Mammary epithelial cell (primary cell): ENCODE data around the gene CASQ2.

Experiments used
- CTCF ChIP-seq, 2 donors: IDR thresholded peaks in 1 of 2; conservative IDR thresholded peaks in 1 of 2; 2 replicates each; pipeline ENCODE4 v1.5.1; 2011 to 2012; ENCODE audit warnings: inconsistent platforms in 2 of 2, low read length in 2 of 2, mild to moderate bottlenecking in 2 of 2, control low read depth in 1 of 2, low read depth in 1 of 2; ENCODE audit not compliant: insufficient read depth in 1 of 2; ENCODE audit errors: extremely low read depth in 1 of 2
- EZH2 ChIP-seq: IDR thresholded peaks from 2 replicates; pipeline ENCODE4 v1.6.1; 2012; ENCODE audit warnings: low read length, inconsistent platforms, borderline replicate concordance

- TF ChIP-seq CTCF (conservative IDR thresholded peaks at IDR 0.05 in 1 of 2, IDR thresholded peaks at IDR 0.05 in 1 of 2; ENCODE audit: extremely low read depth in 1 of 2, insufficient read depth in 1 of 2, low read depth in 1 of 2, low read length in 2 of 2) (no peak), EZH2 (no peak)
Measured at GRCh38 chr1:115702959-115703358, 65.6 kb downstream of the CASQ2 start.
